Fibroblast of pulmonary artery (primary cell): ENCODE measurements around the gene ADAMTS2.

ENCODE experiments used
- DNase-seq: peaks from one replicate; pipeline ENCODE4 v3.0.0-alpha.2; 2010; ENCODE audit warnings: low read depth
- H3K4me3 ChIP-seq: replicated peaks from 2 replicates; pipeline ENCODE4 v1.5.1; 2011; ENCODE audit warnings: low read depth, mild to moderate bottlenecking, control low read depth, low read length, moderate library complexity
- TF ChIP-seq, protein P1 (sequence below): IDR thresholded peaks from 2 replicates; pipeline ENCODE4 v1.5.1; 2011; ENCODE audit warnings: mild to moderate bottlenecking, control low read depth, low read length, inconsistent platforms; ENCODE audit errors: missing control alignments

Gene ADAMTS2

DNA sequence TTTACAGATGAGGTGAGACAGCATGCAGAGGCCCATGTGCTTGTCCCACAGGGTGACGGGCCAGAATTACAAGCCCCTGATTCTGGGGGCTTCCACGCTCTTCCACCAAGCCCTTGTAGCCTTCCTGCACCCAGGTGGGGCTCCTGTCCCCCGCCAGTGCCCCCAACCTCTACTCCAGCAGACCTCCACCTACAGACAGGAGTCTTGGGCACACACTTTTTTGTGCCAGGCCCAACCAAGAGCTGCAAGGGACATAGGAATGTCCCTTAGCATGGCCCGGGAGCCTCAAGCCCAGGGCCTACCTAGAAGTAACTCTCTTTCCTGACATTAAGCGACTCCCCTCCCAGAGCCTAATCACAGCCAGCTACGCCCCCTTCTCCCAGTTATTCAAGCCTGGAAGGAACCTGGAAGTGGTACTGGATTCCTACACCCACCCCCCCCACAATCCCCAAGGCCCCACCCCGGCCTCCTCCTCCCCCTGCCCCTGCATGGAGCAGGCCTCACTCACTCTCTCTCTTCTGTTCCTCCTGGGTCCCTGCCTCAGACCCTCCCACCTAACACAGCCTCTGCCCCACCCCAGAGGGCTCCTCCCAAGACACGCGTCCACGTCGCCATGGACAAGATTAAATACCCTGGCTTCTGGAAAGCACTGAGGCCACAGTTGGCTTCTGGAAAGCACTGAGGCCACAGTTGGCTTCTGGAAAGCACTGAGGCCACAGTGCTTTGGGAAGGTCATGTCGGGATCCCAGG lies 30.5 kb downstream of the ADAMTS2 start:
- DNase-seq = no peak
- H3K4me3 ChIP-seq = no peak overlapping the region
- TF ChIP-seq, protein P1, sequence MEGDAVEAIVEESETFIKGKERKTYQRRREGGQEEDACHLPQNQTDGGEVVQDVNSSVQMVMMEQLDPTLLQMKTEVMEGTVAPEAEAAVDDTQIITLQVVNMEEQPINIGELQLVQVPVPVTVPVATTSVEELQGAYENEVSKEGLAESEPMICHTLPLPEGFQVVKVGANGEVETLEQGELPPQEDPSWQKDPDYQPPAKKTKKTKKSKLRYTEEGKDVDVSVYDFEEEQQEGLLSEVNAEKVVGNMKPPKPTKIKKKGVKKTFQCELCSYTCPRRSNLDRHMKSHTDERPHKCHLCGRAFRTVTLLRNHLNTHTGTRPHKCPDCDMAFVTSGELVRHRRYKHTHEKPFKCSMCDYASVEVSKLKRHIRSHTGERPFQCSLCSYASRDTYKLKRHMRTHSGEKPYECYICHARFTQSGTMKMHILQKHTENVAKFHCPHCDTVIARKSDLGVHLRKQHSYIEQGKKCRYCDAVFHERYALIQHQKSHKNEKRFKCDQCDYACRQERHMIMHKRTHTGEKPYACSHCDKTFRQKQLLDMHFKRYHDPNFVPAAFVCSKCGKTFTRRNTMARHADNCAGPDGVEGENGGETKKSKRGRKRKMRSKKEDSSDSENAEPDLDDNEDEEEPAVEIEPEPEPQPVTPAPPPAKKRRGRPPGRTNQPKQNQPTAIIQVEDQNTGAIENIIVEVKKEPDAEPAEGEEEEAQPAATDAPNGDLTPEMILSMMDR = no peak

DNA sequence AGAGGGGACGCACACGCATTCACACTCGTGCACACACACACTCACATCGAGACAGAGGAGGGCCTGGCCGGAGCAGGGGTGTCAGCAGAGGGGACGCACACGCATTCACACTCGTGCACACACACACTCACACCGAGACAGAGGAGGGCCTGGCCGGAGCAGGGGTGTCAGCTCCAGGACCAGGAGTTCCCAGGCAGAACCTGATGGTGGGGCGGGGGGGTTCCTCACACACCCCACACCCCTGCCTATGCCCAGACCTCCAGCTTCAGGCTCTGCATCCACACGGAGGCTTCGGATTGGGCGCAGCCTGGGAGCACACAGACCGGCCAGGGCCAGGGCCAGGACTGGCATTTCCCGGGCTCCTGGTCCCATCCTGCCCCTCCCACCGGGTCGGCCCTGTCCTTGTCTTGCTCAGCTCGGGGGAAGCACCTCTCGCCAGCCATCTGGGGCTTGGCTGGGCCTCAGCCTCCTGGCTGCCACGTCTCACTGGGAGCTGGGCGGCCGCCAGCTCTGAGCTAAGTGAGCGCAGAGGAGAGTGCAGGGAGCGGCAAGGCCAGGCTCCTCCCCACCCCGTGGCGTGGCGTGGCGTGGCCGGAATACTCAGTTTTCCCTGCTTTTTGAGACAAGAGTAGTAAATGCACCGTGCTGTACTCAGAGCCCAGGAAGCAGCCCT lies 31.3 kb downstream of the ADAMTS2 start:
- no peak overlapping the region for H3K4me3 ChIP-seq
- TF ChIP-seq, protein P1 = no peak
- DNase-seq = peak; percentile 95

DNA sequence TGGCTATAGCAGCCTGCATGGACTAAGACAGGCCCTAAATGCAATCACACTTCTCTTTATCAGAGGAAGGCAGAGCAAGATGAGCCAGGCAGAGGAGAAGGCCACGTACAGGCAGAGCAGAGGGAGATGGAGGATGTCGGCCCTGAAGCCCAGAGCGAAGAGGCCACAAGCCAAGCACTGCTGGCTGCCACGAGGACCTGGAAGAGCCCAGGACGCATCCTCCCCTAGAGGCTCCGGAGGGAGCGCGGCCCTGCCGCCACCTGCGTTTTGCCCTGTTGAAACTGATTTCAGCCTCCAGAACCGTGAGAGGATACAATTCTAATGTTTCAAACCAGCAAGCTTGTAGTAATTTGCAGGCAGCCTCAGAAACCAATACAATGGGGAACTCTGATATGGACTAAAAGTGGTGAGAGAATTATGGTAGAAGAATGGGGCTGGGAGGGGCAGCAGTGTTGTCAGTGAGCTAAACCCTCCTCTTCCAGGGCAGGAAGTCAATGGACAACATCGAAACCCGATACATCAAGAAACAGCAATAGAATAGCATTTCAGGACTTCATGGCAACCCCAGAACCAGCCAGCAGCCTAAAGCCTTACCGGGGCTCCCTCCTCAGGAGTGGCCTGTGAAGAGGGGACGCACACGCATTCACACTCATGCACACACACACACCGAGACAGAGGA lies 32.6 kb downstream of the ADAMTS2 start:
- TF ChIP-seq, protein P1 = no peak
- DNase-seq = no peak

DNA sequence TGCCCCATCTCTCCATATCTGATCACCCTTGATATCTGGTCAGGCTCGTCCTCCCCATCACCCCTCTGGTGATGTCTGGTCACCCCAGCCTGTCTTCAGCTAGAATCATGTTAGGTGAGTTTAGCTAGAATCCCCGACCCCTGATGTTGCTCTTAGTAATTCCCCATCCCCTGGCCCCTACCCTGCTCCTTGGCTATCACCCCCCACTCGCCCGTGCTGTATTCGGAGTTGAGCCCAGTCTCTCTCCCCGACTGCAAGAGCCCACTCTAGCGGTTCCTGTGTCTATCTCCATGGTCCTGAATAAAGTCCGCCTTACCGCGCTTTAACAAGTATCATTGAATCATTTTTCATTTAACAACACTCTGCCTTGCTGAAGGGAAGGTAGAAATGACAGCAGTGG lies 33.7 kb downstream of the ADAMTS2 start:
- no peak for DNase-seq
- TF ChIP-seq, protein P1 = no peak
- H3K4me3 ChIP-seq = no peak overlapping the region

More for the DNA sequence above, 32.6 kb downstream of the ADAMTS2 start:
- H3K4me3 ChIP-seq = no peak overlapping the region

DNA sequence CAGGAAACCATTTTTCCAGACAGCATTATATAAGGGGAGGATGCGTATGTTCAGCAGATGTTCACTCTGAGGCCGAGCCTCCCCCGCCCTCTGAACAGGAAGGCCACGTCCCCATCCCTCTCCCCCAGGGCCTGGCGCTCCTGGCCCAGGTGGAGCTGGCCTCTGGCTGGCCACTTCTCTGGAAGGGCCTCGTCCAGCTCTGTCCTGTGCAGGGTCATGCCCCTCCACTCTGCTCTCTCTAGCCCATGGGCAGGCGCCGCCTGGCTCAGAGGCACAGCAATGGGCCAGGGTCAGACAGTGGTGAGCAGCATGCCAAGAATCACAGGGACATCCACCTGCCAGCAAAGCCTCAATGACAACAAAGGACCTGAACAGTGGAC lies 34.2 kb downstream of the ADAMTS2 start:
- no peak overlapping the region for H3K4me3 ChIP-seq
- no peak for DNase-seq
- TF ChIP-seq, protein P1 = no peak

DNA sequence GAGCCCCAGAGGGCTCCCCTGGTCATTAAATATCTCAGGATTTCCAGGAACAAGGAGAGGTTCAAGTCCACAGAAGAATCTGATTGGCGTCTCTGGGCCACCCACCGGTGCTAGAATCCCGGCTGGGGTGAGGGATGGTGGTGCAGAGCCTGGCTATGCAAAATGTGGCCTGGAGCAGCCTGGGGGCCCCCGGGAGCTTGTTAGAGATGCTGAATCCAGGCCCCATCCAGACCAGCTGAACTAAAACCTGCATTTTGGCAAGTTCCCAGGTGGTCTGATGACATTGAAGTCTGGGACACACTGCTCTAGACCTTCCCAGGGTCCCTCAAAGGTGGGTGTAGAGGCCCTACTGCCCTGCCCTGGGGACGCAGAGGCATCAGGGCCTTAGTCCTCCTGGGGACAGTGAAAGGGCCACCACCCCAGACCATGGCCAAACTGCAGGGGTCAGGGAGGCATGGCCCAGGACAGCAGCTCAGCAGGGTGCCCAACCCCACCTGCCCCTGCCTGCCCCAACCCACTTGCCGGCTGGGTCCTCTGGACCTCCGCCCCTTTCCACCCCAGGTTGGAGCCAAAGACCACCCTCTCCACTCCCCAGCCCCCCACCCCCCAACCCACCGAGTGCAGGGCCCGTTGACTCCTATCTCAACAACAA lies 34.7 kb downstream of the ADAMTS2 start:
- no peak for DNase-seq
- TF ChIP-seq, protein P1 = no peak

More for the DNA sequence above, 34.7 kb downstream of the ADAMTS2 start:
- no peak overlapping the region for H3K4me3 ChIP-seq
